GM21447 (cell line): ENCODE measurements around the gene TNFSF12.

Source experiments
- ATAC-seq: cut with Tn5 transposase; IDR thresholded peaks from one replicate; pipeline ENCODE4 v1.9.1; 2021; ENCODE audit not compliant: unreplicated experiment

Gene TNFSF12

GRCh38 chr17:7541074-7541621 lies 7.7 kb upstream of the TNFSF12 start:
- ATAC-seq: no peak

GRCh38 chr17:7544911-7545310 lies 3.9 kb upstream of the TNFSF12 start:
- ATAC-seq: no peak

- ATAC-seq: no peak
These were observed 670 bp downstream of the TNFSF12 start for GRCh38 chr17:7549401-7550055.

DNA sequence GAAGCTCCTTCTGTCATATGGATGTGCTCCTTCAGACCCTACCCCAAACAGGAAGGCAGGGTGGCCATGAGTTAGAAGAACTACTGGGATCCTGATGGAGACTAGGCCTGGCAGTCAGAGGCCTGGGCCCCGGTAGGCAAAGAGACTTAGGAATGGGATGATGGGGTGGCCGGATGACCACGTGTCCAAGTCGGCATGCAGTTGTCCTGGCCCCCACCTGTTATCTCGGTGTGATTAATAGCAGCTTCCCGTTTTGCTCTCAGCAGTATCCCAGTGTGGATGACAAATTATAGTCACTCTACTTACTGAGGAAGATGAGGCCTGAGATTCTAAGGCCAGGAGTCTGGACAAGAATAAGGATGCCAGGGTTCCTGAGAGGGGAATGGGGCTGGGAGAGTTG lies 1.5 kb downstream of the TNFSF12 start:
- ATAC-seq: no peak

DNA sequence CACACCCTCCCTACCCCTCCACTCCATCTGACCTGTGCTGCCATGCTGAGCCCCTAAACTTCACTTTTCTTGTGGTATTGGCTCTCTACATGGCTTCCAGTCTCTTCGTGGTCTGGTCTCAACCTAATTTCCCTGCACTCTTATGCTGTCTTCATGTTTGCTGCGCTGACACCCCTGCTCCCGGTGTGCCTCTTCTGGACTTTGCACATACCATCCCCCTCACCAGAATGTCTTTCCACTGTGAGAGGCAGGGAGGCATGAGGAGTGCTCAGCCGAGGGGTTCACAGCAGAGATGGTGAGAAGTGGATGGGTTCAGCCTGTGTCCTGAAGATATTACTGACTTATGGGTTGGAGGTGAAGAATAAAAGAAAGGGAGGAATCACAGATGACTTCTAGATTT lies 2.5 kb downstream of the TNFSF12 start:
- no peak for ATAC-seq

DNA sequence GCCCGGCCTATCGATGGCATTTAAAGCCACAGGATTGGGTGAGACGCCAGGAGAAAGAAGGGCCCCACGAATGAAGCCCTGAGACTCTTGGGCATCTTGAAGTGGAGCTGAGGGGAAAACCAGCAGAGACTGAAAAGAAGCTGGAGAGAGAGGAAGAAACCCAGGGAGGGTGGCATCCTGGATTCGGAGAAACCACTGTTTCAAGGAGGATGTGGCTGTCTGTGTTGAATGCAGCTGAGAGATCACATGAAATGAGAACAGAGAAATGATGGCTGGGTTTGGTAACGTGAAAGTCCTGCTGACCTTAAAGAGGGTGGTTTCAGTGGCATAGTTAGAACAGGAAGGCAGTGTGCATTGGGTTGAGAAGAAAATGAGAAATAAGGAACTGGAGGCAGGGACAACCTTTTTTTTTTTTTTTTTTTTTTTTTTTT lies 3.8 kb downstream of the TNFSF12 start:
- ATAC-seq: peak; percentile 87

- ATAC-seq: no peak
These were observed 4.5 kb downstream of the TNFSF12 start for GRCh38 chr17:7553356-7553755.

DNA sequence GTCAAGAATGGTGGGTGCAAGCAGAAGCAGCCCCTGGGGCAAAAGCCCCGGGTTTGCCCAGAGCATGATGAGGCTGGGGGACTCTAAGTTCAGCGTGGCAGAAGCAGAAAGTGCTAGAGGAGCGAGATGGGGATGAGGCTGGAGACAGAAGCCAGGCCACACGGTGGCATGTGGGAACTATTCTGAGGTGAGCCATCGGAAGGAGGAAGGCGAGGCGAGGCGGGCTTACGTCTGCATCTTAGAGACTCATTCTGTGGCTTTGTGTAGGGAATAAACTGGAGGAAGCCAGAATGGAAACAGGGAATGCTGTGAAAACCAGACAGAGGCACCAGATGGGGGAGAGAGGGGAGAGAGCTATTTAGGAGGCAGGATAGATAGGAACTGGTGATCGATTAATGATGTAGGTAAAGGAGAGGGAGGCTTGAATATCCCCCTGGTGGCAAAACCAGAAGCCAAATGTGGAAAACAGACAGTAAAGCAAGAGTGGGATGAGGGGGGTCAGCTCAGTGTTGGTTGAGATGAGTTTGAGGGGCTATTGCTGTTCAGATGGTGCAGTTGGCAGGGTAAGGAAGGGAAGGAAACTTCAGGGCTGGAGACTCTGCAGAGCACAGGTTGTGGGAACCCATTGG lies 6.6 kb downstream of the TNFSF12 start:
- ATAC-seq: no peak

DNA sequence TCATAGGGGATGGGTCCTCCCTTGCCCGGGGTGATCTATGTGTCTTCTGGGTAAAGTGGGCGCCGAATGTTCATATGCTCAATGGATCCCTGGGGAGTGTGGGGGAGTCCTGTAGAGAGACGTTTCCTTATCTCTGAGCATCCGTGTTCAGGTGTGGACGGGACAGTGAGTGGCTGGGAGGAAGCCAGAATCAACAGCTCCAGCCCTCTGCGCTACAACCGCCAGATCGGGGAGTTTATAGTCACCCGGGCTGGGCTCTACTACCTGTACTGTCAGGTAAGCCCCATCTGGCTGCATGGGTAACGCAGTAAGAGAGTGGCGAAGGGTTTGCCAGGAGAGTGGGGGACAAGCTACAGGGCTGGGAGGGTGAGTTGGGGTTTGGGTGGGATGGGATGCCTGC lies 7.8 kb downstream of the TNFSF12 start:
- ATAC-seq: no peak

DNA sequence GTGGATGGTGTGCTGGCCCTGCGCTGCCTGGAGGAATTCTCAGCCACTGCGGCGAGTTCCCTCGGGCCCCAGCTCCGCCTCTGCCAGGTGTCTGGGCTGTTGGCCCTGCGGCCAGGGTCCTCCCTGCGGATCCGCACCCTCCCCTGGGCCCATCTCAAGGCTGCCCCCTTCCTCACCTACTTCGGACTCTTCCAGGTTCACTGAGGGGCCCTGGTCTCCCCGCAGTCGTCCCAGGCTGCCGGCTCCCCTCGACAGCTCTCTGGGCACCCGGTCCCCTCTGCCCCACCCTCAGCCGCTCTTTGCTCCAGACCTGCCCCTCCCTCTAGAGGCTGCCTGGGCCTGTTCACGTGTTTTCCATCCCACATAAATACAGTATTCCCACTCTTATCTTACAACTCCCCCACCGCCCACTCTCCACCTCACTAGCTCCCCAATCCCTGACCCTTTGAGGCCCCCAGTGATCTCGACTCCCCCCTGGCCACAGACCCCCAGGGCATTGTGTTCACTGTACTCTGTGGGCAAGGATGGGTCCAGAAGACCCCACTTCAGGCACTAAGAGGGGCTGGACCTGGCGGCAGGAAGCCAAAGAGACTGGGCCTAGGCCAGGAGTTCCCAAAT lies 8.4 kb downstream of the TNFSF12 start:
- ATAC-seq: no peak

GRCh38 chr17:7557775-7558543 lies 9.1 kb downstream of the TNFSF12 start:
- ATAC-seq: peak; percentile 37

- ATAC-seq: no peak
These were observed 9.9 kb downstream of the TNFSF12 start, which contains the start of gene TNFSF13 for GRCh38 chr17:7558544-7559319. TSS of gene TNFSF13 (plus strand) at chr17:7558750. CDS start at chr17:7559040, 290 bp downstream.

- no peak for ATAC-seq
These were observed 10.7 kb downstream of the TNFSF12 start for GRCh38 chr17:7559320-7560171.

DNA sequence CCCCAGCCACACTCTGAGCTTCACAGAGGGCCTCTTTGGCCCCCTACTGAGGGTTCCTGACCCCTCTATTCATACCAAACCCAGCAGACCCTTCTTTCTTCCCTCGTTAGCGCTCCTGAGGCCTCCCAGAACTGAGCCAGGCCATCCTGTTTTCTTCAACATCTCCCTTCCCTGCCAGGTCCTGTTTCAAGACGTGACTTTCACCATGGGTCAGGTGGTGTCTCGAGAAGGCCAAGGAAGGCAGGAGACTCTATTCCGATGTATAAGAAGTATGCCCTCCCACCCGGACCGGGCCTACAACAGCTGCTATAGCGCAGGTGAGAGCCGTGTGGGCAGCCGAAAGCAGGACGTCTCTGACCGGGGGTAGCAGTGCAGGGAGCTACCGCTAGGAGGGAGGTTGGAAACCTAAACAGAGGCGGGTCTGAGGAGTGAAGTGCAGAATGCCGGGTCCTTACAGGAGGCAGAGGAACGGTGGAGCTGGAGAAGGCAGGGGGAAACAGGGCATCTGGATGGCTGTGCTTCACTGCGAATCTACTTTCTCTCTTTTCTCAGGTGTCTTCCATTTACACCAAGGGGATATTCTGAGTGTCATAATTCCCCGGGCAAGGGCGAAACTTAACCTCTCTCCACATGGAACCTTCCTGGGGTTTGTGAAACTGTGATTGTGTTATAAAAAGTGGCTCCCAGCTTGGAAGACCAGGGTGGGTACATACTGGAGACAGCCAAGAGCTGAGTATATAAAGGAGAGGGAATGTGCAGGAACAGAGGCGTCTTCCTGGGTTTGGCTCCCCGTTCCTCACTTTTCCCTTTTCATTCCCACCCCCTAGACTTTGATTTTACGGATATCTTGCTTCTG lies 11.5 kb downstream of the TNFSF12 start:
- no peak for ATAC-seq

DNA sequence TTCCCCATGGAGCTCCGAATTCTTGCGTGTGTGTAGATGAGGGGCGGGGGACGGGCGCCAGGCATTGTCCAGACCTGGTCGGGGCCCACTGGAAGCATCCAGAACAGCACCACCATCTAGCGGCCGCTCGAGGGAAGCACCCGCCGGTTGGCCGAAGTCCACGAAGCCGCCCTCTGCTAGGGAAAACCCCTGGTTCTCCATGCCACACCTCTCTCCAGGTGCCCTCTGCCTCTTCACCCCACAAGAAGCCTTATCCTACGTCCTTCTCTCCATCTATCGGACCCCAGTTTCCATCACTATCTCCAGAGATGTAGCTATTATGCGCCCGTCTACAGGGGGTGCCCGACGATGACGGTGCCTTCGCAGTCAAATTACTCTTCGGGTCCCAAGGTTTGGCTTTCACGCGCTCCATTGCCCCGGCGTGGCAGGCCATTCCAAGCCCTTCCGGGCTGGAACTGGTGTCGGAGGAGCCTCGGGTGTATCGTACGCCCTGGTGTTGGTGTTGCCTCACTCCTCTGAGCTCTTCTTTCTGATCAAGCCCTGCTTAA lies 12.2 kb downstream of the TNFSF12 start:
- peak; percentile 52 for ATAC-seq

DNA sequence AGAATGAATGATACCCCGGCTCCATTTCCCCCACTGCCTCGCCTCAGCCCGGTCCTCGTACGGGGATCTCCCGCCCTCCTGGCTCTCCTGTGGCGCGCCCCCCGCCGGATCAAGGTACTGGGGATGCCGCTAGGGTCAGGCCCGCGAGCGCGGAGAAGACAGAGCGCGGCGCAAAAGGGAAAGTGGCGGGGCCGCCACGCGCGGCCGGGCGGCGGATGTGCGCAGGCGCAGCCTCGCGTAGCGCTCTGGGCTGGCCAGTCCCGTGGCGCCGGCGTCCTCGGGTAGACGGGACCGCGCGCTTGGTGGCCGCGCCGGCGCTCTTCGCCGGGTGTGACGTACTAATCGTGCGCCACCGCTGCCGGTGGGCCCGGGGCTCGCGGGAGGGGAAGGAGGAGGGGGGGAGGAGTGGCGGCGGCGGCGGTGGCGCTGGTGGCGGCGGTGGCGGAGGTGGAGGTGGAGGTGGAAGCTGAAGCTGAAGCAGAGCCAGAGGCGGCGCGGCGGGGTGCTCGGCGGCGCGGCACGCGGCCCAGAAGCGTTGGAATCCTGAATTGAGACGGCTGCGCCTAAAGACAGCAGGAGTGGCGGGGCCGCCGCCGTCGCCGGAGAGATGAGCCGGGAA lies 12.8 kb downstream of the TNFSF12 start, which contains the start of gene SENP3:
TSS of gene SENP3 (plus strand) at position 331 of the 619 bp plus-strand sequence. CDS start 1,158 bp downstream, outside the sequence.
- ATAC-seq: peak; percentile 41

DNA sequence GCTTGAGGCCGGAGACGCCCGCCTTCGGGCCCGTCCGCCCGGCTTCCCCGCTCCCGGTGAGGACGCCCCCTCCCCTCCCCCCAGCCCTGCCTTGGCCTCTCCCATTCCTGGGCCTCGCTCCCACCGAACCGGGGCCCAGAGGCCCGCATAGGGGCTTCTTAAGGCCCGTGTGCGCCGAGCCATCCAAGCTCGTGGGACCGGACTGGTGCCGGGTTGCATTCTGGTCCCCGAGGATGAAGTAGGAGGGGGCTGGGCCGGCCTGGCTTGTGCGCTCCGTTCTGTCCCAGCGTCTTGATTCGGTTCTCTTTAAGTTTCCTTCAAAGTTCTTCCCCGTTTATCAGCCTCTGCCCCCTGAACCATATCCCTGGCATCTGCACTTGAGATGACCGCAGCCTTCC lies 13.3 kb downstream of the TNFSF12 start:
- no peak for ATAC-seq
